Endothelial cell of umbilical vein (primary cell): Measurements from ENCODE around the gene UAP1L1. TPM values are rescaled to one million over a fixed set of nuclear protein-coding genes. Genes with fewer than 3 reads are reported as not detected.

Source experiments
- BruUV-seq: library from RNA; stranded (reverse); fragments of 400-500 nt; replicated peaks from 2 replicates; lab custom pipeline; 2021; lab: Mats Ljungman, UMichigan
- CTCF ChIA-PET: fragments of 300-600, 350-600 bp; sonication (Branson Sonifier 250); formaldehyde crosslinking; loops from one replicate; lab custom pipeline; 2021; ENCODE audit warnings: antibody characterized with exemption, inconsistent platforms; lab: Charles Lee
- POLR2A ChIA-PET: fragments of 300-600, 350-600 bp; sonication (Branson Sonifier 250); formaldehyde crosslinking; loops from one replicate; lab custom pipeline; 2021; ENCODE audit warnings: antibody characterized with exemption, inconsistent platforms; lab: Charles Lee
- DNase-seq: peaks from one replicate; pipeline ENCODE4 v3.0.0-alpha.2; 2011; ENCODE audit warnings: low read depth, low spot score
- FAIRE-seq: peaks from 2 replicates; lab custom pipeline; 2011; peaks lifted over from hg19 to GRCh38; lab: Jason Lieb, UNC
- H2AFZ ChIP-seq: 2 replicates; pipeline ENCODE4 v1.6.0; 2012; ENCODE audit warnings: low read depth, low read length, control low read depth, inconsistent platforms
- H3K27ac ChIP-seq: 2 replicates; pipeline ENCODE4 v1.5.1; 2011; ENCODE audit warnings: low read depth, mild to moderate bottlenecking, control low read depth, low read length, moderate library complexity; ENCODE audit not compliant: insufficient read depth
- H3K27me3 ChIP-seq, 2 experiments: 2 replicates each; pipeline versions ENCODE4 v1.6.0 to v1.6.1; 2011; ENCODE audit warnings: low read length in 2 of 2, mixed read lengths in 1 of 2; ENCODE audit not compliant: control insufficient read depth in 2 of 2, insufficient read depth in 2 of 2
- H3K36me3 ChIP-seq, 2 experiments: 2 replicates in 1 of 2; 3 replicates in 1 of 2; pipeline ENCODE4 v1.5.1; 2011; ENCODE audit warnings: low read length in 2 of 2, mild to moderate bottlenecking in 1 of 2, moderate library complexity in 1 of 2; ENCODE audit not compliant: control insufficient read depth in 2 of 2, insufficient read depth in 2 of 2; ENCODE audit errors: extremely low read depth in 1 of 2
- H3K4me1 ChIP-seq: 3 replicates; pipeline ENCODE4 v1.5.1; 2011; ENCODE audit warnings: mild to moderate bottlenecking, low read length; ENCODE audit not compliant: control insufficient read depth, insufficient read depth; ENCODE audit errors: extremely low read depth
- H3K4me2 ChIP-seq: 2 replicates; pipeline ENCODE4 v1.6.1; 2011; ENCODE audit warnings: low read length, control low read depth, mixed read lengths; ENCODE audit not compliant: insufficient read depth
- H3K4me3 ChIP-seq, 3 experiments: fragments of 200-600 bp in 1 of 3; sonication (generic), shearing (Covaris generic) in 1 of 3; replicated peaks in 1 of 3; 2 replicates each; pipeline ENCODE4 v1.5.1; 2011 to 2016; ENCODE audit warnings: control low read depth in 3 of 3, low read length in 3 of 3, mild to moderate bottlenecking in 2 of 3, inconsistent platforms in 1 of 3, low read depth in 1 of 3, moderate library complexity in 1 of 3; ENCODE audit not compliant: insufficient read depth in 1 of 3
- H3K79me2 ChIP-seq: 2 replicates; pipeline ENCODE4 v1.6.0; 2012; ENCODE audit warnings: low read length, inconsistent platforms; ENCODE audit not compliant: control insufficient read depth, insufficient read depth
- H3K9ac ChIP-seq: replicated peaks from 2 replicates; pipeline ENCODE3; 2011; ENCODE audit warnings: low read length, control low read depth; ENCODE audit not compliant: insufficient read depth; ENCODE audit errors: extremely low read depth
- H3K9me1 ChIP-seq: replicated peaks from 3 replicates; pipeline ENCODE4 v1.6.0; 2011; ENCODE audit warnings: mild to moderate bottlenecking, low read length; ENCODE audit not compliant: control insufficient read depth, insufficient read depth; ENCODE audit errors: extremely low read depth
- H3K9me3 ChIP-seq: replicated peaks from 2 replicates; pipeline ENCODE4 v1.5.1; 2012; ENCODE audit warnings: low read length, inconsistent platforms; ENCODE audit not compliant: control insufficient read depth, insufficient read depth
- H4K20me1 ChIP-seq: replicated peaks from 2 replicates; pipeline ENCODE3; 2011; ENCODE audit warnings: mild to moderate bottlenecking, low read length; ENCODE audit not compliant: control insufficient read depth, insufficient read depth; ENCODE audit errors: extremely low read depth
- CTCF ChIP-seq, 2 donors: IDR thresholded peaks; 1 replicate in 1 of 2; 2 replicates in 1 of 2; pipeline ENCODE4 v1.5.1; 2011; ENCODE audit warnings: low read length in 2 of 2, mild to moderate bottlenecking in 2 of 2, moderate library complexity in 2 of 2, control low read depth in 1 of 2, inconsistent platforms in 1 of 2, low read depth in 1 of 2; ENCODE audit not compliant: insufficient read depth in 1 of 2; ENCODE audit errors: extremely low read depth in 1 of 2
- FOS ChIP-seq: IDR thresholded peaks from 2 replicates; pipeline ENCODE4 v1.6.1; 2011; ENCODE audit warnings: mild to moderate bottlenecking, low read length, moderate library complexity, borderline replicate concordance; ENCODE audit not compliant: insufficient read depth
- GATA2 ChIP-seq: IDR thresholded peaks from 2 replicates; pipeline ENCODE4 v1.7.0; 2011; ENCODE audit warnings: low read depth, mild to moderate bottlenecking, moderate library complexity, mixed read lengths, low read length; ENCODE audit not compliant: insufficient read length, insufficient read depth
- JUN ChIP-seq: IDR thresholded peaks from 2 replicates; pipeline ENCODE4 v1.6.1; 2011; ENCODE audit warnings: borderline replicate concordance, low read depth; ENCODE audit not compliant: insufficient read length, insufficient read depth
- MAX ChIP-seq: IDR thresholded peaks from 2 replicates; pipeline ENCODE4 v1.6.1; 2011; ENCODE audit not compliant: insufficient read depth, insufficient read length
- MYC ChIP-seq: IDR thresholded peaks from one replicate; pipeline ENCODE4 v1.6.1; 2011; ENCODE audit warnings: mild to moderate bottlenecking, low read depth, low read length
- POLR2A ChIP-seq: IDR thresholded peaks from 2 replicates; pipeline ENCODE4 v1.6.1; 2012; ENCODE audit warnings: low read depth, mild to moderate bottlenecking, control low read depth, low read length
- dilution Hi-C: fragments of 300-500 bp; cut with MboI; formaldehyde crosslinking; loops from one replicate; pipeline ENCODE4 v1.15.0; 2019; ENCODE audit warnings: low sequenced_read_pairs; ENCODE audit not compliant: extremely low pct_ligation_motif_present
- intact Hi-C: fragments of 100-400 bp; cut with micrococcal nuclease; formaldehyde crosslinking; loops from one replicate; pipeline ENCODE4 v1.10.0; 2022
- polyA plus RNA-seq, 4 experiments: library from polyadenylated mRNA; depleted of rRNA in 3 of 4; stranded (reverse) in 3 of 4; unstranded in 1 of 4; fragments of >200 nt; gene quantifications; 2 replicates each; pipeline versions ENCODE4 v1.2.1 to v1.2.3, GENCODE V29; 2011 to 2012; ENCODE audit warnings: missing spikeins in 1 of 4
- total RNA-seq: library from RNA; stranded (reverse); gene quantifications from 2 replicates; pipeline ENCODE4 v1.2.3, GENCODE V29; 2021

UAP1L1 gene
- total and polyA plus RNA-seq, 2 donors (not counting 3 experiments of a cell fraction or from before 2014, with no cell fraction given) = 26.0 to 41.7 TPM

GRCh38 chr9:137051145-137051724 is 26.1 kb upstream of the UAP1L1 start:
- POLR2A ChIA-PET = no interaction called here
- no peak for TF ChIP-seq JUN
- TF ChIP-seq POLR2A = no peak
- TF ChIP-seq MYC = no peak
- no peak for TF ChIP-seq FOS
- no peak for TF ChIP-seq CTCF (IDR thresholded peaks at IDR 0.05; ENCODE audit: extremely low read depth in 1 of 2, insufficient read depth in 1 of 2, low read depth in 1 of 2, low read length in 2 of 2)
- TF ChIP-seq MAX = no peak
- TF ChIP-seq GATA2 = no peak
- dilution Hi-C loops = no loop called here
- intact Hi-C loops = no loop called here
- no peaks in the 10 kb centered on the region for H3K79me2 ChIP-seq
- DNase-seq (no peak), FAIRE-seq (no peak)
- peaks cover 2% of the 10 kb centered on the region for H3K4me1 ChIP-seq
- no peak overlapping the region for H3K27ac ChIP-seq
- CTCF ChIA-PET = interaction anchor here (2.0 kb wide), 1 partner anchor 13 kb away, joined by 12 read pairs; no protein-coding TSS in a partner anchor
- BruUV-seq = no TSS peak
- H2AFZ ChIP-seq = no peak overlapping the region
- no peak overlapping the region for H3K4me3 ChIP-seq
- peaks cover 8 to 21% of the 10 kb centered on the region in 2 experiments for H3K27me3 ChIP-seq
- H3K9ac ChIP-seq = no peak overlapping the region
- H3K36me3 ChIP-seq = no peaks in the 10 kb centered on the region
- H3K9me3 ChIP-seq = no peaks in the 10 kb centered on the region
- no peaks in the 10 kb centered on the region for H4K20me1 ChIP-seq
- H3K9me1 ChIP-seq = no peaks in the 10 kb centered on the region
- H3K4me2 ChIP-seq = no peak overlapping the region
